ENCODE data around the gene CCL4L2.
A peak's percentile ranks its signal among the peaks of the same experiment; 100 is the strongest.
"Not testable (repeated sequence)": the region's sequence is repeated elsewhere in the genome, so short reads cannot be mapped to it uniquely, and the experiment has no call there.

The CCL4L2 gene

DNA sequence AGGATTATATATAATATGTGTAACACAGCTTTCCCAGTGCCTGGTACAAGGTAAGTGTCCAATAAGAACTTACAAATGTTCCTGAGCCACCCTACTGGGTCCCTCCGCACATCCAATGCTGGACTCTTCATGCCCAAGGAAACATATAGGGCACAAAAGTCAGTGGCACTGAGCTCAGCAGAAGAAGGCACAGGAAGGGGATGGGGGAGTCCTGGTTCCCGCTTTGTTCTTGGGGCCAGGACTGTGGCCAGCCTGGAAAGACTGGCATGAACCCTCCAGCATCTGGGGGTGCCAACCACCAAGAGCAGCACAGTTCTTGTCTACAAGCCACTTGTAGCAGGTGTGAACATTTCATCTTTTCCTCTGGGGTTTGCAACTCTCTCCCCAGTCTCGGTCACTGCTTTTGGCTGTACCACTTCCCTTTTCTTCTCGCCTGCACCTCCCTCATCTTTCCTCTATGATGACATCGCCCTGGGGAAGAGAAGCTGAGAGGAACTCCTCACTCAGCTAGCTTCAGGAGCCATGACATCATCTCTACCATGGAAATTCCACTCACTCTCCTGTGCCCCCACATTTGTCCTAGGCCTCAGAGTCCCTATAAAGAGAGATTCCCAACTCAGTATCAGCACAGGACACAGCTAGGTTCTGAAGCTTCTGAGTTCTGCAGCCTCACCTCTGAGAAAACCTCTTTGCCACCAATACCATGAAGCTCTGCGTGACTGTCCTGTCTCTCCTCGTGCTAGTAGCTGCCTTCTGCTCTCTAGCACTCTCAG, at the start of gene CCL4L2:
TSS of gene CCL4L2 (plus strand) at position 625 of the 773 bp plus-strand sequence.
- intact Hi-C loops (cut with DNase I); DNase-seq: not testable (repeated sequence)

DNA sequence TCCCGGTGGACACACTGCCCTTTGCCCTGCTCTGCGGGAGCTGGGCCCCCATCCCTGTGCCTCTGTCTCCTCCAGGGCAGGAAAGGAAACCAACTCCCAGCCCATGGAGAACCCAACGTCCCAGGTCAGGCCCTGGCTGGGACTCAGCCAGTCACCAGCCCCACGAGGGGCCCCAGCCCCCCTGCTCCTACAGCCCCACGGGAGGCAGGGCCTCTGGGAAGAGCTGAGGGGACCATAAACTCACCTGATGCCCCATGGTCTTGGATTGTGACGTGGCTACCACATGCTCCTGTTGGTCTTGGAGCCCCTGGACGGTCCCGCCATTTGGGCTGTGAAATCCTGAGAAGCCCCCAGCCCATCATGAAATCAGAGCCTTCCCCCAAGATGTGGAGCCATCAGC, 42.0 kb upstream of the CCL4L2 start:
- DNase-seq; intact Hi-C loops (cut with DNase I): not testable (repeated sequence)

DNA sequence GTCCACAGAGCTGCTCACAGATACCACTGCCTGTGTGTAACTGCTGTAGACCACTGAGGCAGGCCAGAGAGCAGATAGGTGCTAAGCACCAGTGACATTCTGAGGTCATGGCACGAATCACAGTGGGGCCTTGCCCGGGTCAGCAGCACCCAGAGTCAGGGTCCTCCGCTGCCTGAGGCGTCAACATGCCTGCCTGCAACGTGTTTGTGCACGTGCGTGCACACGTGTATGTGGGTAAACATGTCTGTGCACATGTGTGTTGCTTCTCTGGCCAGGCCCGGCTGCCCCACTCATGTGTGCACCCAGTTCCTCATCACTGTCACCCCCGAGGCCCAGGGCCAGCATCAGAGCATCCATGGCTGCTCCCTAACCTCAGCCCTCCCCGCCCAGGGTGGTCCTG, 34.3 kb upstream of the CCL4L2 start, which contains the start of gene TBC1D3B:
TSS of gene TBC1D3B (minus strand) at position 101 of the 400 bp plus-strand sequence. CDS start 1,586 bp downstream, outside the sequence.
- DNase-seq; intact Hi-C loops (cut with DNase I): not testable (repeated sequence)

GRCh38 chr17:36181446-36182175, 29.3 kb upstream of the CCL4L2 start:
- DNase-seq; intact Hi-C loops (cut with DNase I): not testable (repeated sequence)

DNA sequence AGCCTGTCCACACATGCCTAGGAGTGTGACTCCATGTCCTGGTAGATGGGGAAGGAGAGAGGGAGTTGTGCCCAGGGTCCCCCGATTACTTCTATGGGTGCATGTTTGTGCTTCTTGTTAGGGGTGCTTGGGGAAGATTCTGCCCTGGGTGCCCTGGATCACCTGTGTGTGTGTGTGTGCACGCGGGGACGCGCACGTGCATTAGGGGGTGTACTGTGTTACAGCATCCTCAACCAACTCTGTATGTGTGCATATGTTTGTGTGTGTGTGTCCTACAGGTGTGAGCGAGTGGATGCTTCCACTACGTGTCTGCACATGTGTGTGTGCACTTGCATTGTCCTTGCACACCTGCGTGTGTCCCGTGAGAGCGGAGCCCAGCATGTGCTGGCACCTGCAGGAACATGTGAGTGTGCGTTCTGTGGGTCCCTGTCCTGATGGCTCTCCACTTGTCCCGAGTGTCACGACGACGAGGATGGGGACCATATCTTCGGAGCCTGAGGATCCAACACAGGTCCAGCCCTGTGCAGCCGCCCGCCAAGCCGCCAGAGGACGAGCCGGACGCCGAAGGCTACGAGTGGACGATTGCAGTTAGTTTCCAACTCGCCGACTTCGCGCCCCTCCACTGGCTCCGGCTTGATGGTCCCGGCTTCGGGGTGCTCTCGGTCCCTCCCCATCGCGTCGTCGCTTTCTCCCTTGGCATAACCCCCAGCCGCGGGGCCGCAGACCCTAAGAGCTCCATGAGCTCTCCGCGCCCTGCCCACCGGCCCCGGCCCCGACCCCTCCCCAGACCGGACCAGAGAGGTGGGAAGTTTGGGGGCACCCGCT, 28.5 kb upstream of the CCL4L2 start:
- peak in 3 of 10 donors; percentile 76 to 88 (median 86) for DNase-seq
- intact Hi-C loops (cut with DNase I), result no loop called here

GRCh38 chr17:36183001-36183971, 27.6 kb upstream of the CCL4L2 start:
- intact Hi-C loops (cut with DNase I), result no loop called here
- peak in 7 of 10 donors; percentile 24 to 95 (median 50) for DNase-seq

- no peak for DNase-seq
- intact Hi-C loops (cut with DNase I), result no loop called here
Measured at GRCh38 chr17:36184023-36184765, 26.7 kb upstream of the CCL4L2 start.

DNA sequence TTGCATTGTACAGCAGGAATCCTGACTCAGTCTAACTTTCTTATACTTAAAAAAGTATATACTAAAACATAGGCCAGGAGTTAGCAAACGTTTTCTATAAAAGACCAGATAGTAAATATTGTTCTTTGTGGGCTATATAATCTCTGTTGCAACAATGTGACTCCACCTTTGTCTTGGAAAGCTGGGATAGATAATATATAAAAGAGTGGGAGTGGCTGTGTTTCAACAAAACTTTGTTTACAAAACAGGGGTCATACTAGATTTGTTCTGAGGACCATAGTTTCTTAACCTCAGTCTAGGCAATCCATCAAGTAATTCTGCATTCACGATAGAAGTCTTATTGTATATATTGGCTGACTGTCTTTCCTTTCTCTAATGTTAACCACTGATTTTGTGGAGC, 25.4 kb upstream of the CCL4L2 start:
- intact Hi-C loops (cut with DNase I), result no loop called here
- no peak for DNase-seq

DNA sequence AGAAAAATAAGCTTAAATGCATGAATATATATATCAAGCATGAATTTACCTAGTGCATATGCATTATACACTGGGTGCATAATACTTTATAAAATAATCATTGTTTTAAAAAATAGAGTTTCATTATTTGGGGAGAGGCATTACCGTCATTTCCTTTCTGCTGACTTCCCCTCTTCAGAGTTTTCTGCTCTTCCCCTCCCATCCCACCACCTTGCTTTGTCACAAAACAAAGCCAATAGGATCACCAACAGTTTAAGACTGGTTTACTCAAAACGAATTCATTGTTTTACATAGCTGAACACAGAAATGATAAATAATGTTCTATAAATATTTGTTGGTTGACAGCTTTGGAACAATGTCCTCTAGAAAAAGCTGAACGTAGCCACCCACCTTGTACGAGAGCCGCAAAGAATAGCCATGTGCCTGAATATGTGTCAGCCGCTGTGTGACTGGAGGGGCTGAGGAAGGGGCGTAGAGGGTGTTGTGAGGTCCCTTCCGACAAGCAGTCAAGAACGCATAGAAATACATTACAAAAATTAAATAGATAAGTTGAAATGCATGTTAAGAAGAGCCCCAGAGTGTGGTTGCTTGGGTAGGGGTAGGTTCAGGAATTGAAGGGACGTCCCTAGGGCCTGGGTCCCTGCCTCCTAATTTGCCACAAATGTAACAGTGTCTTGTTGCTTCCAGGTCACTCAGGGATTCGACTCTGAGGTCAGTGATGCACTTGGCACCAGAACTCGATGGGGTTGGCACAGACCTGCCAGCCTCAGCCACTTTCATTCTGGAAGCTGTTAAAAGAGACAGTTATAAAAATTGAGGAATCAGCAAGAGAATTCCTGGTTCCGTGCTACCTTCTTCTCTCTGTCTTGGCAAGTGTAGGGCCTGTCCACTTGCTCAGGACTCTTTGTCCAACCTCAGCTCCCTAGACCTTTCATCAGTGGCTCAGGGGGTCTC, 23.8 kb upstream of the CCL4L2 start:
- intact Hi-C loops (cut with DNase I); DNase-seq: not testable (repeated sequence)

DNA sequence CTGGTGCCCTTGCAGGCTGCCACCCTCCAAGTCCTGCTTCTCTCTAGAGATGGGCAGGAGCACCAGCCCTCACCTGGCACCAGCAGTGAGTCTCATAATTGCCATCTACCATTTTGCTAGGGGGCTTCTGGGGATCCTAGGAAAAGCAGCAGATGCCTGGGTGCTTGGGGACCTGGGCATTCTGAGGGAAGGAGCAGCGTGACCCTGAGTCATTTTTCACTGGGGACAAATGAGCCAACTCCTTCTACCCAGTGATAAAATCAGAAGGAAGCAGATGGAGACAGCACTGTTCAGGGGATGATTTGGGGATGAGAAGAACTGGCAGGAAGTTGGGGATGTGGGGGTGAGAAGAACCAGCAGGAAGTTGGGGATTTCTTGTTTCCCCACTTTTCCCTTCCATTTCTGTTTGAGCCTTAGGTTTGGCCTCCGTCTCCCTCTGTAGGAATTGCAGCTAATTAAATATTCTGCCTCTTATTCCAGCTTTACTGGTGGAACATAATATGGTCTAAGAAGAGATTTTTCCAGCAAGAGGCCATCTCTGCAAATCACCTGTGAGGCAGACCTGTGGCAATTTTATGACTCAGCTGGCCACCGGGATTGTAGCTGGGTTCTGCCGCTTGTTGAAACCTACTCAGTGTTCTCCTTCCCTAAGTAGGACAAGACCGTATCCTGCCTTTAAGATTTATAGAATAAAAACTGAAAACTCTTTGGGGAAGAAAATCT, 22.8 kb upstream of the CCL4L2 start:
- DNase-seq, result peak in 1 of 10 donors; percentile 82
- intact Hi-C loops (cut with DNase I), result not testable (repeated sequence)

GRCh38 chr17:36188891-36189306, 22.0 kb upstream of the CCL4L2 start:
- DNase-seq, result peak in 1 of 10 donors; percentile 82
- intact Hi-C loops (cut with DNase I), result no loop called here

DNA sequence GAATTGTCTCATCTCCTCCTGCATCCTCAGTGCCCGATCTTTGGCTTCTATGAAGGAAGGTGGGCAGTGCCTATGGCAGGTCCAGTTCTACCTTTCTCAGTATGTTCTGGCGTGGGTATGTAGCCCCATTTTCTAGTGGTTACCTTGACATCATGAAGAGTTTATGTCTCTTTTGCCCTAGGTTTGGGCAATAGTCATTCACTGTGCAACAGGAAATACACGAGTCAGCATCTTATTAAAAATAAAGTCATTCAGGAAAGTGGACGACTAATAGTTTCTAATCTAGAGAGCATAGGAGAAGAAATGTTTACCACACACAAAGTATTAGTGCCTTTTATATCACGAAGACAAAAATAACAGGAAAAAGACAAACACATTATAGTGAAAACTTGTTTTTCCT, 20.9 kb upstream of the CCL4L2 start:
- intact Hi-C loops (cut with DNase I); DNase-seq: not testable (repeated sequence)

- DNase-seq, result peak in 2 of 10 donors; percentile 68 to 81
- intact Hi-C loops (cut with DNase I), result not testable (repeated sequence)
Measured at GRCh38 chr17:36190549-36191330, 20.1 kb upstream of the CCL4L2 start.

DNA sequence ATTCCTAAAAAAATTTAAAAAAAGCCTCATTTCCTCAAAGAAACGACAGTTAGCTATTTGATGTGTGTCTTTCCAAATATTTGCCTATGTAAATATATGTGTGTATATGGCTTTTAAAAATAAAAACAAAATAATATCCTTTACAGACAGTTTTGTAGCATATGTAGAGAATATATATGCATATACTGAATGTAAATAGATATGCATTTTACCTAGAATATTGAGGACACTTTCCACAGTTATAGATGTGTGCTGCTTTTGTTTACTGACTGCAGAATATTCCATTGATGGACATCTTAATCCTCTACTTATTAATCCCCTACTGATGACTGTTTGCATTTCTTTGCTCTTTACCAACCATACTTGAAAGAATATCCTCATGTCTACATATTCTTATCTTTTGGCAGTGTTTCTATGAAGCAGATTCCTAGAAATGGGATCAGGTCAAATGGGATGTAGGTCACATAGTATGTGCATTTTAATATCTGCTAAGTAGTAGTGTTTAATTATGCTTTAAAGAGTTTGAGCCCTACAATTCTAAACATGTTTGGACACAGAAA, 17.6 kb upstream of the CCL4L2 start:
- no peak for DNase-seq
- intact Hi-C loops (cut with DNase I), result no loop called here

GRCh38 chr17:36194147-36194831, 16.6 kb upstream of the CCL4L2 start:
- DNase-seq; intact Hi-C loops (cut with DNase I): not testable (repeated sequence)
